SH-SY5Y (cell line): ENCODE results near the gene TMEM109.

ENCODE experiments used
- GATA2 ChIP-seq: IDR thresholded peaks from 2 replicates; pipeline ENCODE4 v1.6.1; 2011; ENCODE audit warnings: mild to moderate bottlenecking, low read depth, low read length
- GATA3 ChIP-seq: IDR thresholded peaks from 2 replicates; pipeline ENCODE4 v1.6.1; 2011; ENCODE audit warnings: low read depth, mild to moderate bottlenecking, low read length, moderate library complexity

The TMEM109 gene

GRCh38 chr11:60946601-60947264, 32.8 kb downstream of the TMEM109 start:
- no peak for TF ChIP-seq GATA2
- TF ChIP-seq GATA3 = no peak

DNA sequence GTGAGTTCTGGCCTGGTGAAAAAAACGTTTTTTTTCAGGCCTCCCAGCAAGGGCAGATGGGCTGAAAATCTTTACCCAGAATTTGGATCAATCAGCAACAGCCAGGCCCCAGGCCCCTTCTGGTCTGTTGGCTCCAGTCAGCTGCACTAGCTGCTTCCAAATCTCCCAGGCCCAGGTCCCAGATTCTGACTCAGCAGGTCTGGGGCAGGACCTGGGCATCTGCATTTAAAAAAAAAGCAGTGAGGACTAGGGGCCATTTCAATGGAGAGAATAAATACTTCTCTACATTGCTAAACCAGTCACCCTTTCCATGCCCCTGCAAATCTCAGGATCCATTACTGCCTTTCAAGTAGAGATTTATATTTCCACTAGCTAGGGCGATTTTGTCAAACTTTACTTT, 33.7 kb downstream of the TMEM109 start:
- TF ChIP-seq GATA2 = no peak
- TF ChIP-seq GATA3 = no peak

GRCh38 chr11:60948250-60948649, 34.3 kb downstream of the TMEM109 start:
- TF ChIP-seq GATA2 (no peak), GATA3 (no peak)

- TF ChIP-seq GATA2 (no peak), GATA3 (no peak)
Observed at GRCh38 chr11:60950024-60950423, 36.1 kb downstream of the TMEM109 start.

DNA sequence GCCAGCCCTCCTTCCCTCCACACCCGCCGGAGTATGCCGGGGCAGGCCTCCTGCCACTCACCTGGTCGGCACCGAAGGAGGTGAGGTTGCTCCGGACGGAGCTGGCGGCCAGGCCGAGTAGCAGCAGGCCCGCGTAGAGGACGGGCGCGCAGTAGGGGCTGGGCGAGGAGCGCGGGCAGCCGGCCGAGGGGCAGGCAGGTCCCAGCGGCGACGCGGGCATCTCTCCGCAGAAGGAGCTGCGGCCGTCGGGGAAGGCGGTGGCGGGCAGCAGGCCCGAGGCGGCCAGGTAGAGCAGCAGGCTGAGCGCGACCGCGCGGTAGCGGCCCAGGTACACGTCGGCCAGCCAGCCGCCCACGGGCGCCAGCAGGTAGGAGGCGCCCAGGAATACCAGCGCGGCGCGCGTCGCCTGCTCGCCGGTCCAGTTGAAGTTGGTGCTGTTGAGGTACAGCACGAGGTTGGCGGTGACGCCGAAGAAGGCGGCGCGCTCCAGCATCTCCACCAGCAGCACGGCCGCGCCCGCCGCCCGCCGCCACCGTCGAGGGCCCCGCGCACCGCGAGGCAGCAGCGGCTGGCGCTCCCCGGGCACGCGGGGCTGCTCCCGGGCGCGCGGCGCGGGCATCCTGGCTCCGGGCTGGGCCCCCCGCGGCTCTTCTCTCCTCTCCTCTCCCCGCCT, 37.1 kb downstream of the TMEM109 start:
- no peak for TF ChIP-seq GATA3
- TF ChIP-seq GATA2 = no peak

- TF ChIP-seq GATA3 (no peak), GATA2 (no peak)
Observed at GRCh38 chr11:60951606-60951903, 37.6 kb downstream of the TMEM109 start.

- TF ChIP-seq GATA2 (no peak), GATA3 (no peak)
Observed at GRCh38 chr11:60951904-60952741, 38.2 kb downstream of the TMEM109 start, which contains the start of gene SLC15A3. SLC15A3 (minus strand) TSS chr11:60952176; CDS start chr11:60951551, 625 bp downstream.

- no peak for TF ChIP-seq GATA3
Observed at GRCh38 chr11:60952742-60953170, 38.8 kb downstream of the TMEM109 start.

GRCh38 chr11:60953781-60954180, 39.8 kb downstream of the TMEM109 start:
- no peak for TF ChIP-seq GATA2
- TF ChIP-seq GATA3 = no peak

DNA sequence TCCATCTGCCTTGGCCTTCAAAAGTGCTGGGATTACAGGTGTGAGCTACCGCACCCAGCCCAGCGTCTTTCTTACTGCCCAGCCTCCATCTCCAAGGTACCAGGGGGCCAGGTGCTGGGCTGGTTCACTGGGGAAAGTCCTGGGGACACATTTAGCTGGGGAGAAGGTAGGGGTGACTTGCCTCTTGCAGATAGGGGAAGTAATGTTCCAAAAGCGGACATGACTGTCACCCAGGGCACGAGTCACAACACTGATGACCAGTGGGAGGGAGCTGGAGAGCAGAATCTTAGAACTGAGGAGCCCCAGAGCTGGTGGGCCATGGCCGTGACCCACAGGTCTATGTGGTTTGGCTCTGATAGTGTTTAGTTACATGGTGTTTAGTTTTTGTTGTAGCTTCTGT, 40.5 kb downstream of the TMEM109 start:
- no peak for TF ChIP-seq GATA2
- TF ChIP-seq GATA3 = no peak

DNA sequence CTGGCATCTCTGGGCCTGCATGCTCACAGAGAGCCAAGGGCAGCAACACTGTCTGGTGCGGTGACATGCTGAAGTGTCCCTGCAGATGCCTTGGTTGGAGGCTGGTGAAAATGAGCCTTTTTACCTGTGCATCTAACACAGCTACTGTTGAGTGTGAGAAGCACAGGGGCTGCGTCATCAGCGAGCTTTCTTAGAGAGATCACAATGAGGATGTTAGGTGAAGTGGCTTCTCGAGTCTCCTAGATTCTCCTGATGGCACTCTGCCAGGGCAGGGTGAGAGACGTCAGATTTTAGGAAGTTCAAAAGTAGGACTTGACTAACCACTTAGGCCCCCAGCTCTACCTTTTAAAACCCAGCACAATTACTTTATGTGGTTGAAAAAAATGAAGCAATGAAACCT, 41.6 kb downstream of the TMEM109 start:
- no peak for TF ChIP-seq GATA3
- no peak for TF ChIP-seq GATA2

- no peak for TF ChIP-seq GATA3
- TF ChIP-seq GATA2 = no peak
Observed at GRCh38 chr11:60957188-60957587, 43.2 kb downstream of the TMEM109 start.

- TF ChIP-seq GATA2 (no peak), GATA3 (no peak)
Observed at GRCh38 chr11:60959431-60959830, 45.5 kb downstream of the TMEM109 start.

DNA sequence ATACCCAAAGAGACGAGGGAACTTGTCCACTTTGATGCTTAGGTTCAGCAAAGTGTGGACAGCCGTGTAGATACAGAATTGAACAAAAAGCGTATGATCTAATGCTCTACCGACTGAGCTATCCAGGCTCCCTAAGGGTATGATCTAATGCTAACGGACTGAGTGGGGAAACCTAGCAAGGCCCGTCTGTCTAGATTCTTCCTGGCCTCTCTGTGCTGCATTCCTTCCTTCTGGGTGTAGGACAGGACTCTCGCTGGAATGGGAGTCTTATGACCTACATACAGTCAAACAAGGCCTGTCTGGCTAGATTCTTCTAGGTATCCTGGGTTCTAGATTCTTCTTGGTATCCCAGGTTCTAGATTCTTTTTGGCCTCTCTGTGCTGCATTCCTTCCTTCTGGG, 46.4 kb downstream of the TMEM109 start:
- TF ChIP-seq GATA3 (no peak), GATA2 (no peak)

DNA sequence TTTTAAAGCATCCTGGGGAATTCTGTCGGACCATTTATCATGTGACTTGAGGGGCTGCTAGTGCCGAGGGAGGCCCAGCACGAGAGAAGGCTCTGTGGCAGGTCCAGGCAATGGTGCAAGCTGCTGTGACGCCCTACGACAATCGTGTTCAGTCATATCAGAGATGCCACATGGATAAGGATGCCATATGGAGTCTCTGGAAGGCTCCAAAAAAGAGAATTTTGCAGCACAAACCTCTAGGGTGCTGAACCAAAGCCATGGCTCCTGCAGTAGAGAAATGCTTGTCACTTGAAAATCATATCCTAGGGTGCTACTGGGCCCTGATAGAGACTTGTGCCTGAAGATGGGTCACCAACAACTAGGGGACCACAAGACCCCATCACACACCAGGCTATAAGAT, 50.8 kb downstream of the TMEM109 start:
- TF ChIP-seq GATA3 = no peak
- 0 out of 2 replicates have a peak, but pooled peaks have one; percentile 21 for TF ChIP-seq GATA2

DNA sequence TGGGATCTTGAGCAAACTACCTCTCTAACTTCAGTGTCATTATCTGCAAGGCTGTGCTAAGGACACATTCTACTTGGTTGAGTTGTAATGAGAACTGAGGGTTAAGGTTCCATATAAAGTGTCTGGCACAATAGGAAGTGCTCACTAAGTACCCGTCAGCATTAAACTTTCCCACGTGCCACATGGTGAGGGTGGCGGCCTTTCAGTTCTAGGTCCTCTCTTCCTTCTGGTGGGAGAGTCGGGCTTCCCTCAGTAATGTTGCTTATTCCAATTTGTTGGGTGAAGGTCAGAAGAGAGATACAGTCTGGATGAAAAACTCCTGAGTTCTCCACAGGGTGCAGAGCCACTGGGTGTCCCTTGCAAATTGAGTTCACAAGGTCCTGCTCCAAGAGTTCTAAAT, 52.9 kb downstream of the TMEM109 start:
- TF ChIP-seq GATA3 (no peak), GATA2 (no peak)
